Measurements from ENCODE around the gene IRF4.
"Not testable (repeated sequence)": the region's sequence is repeated elsewhere in the genome, so short reads cannot be mapped to it uniquely, and the experiment has no call there.

The IRF4 gene

DNA sequence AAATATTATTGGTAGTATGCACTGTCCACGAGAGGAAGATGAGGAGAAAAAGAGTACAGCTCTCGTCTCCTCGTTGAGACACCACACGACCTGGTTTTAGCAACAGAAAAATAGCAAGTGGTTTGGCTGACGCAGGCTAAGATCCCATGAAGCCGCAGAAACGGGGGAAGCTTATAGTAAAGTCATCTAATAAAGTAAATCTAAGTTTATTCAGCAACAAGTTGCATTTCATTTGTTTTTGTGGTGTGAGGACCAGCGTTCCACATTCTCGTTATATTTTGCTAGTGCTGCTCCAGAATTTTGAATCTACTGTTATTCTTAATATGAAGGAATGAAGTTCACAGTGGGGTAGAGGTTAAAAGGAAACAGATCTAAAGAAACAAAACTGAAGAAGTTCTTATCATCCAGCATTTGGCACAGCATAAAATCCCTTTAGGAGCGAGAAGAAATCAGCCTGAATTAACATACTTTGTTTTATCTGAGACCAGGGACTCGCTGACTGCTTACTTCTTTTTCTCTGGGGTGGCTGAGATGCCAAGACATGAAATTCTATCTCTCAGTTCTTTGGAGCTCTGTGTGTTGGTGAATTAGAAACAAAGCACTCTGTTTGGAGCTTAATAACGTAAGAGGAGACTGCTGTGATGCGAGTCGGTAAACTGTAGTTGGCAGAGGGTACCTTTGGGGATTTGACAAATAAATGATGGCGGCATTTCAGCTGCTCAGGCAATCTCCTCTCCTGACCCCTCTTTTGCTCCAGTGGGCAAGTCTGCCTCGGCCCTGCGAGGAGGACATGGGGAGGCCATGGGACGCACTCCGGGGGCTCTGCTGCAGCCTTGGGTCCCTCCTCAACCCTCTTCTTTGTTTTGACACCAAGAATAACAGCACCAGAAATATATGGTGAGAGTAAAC is 24.9 kb upstream of the IRF4 start:
- no peak for DNase-seq (ENCODE audit: low read depth in 2 of 2)

DNA sequence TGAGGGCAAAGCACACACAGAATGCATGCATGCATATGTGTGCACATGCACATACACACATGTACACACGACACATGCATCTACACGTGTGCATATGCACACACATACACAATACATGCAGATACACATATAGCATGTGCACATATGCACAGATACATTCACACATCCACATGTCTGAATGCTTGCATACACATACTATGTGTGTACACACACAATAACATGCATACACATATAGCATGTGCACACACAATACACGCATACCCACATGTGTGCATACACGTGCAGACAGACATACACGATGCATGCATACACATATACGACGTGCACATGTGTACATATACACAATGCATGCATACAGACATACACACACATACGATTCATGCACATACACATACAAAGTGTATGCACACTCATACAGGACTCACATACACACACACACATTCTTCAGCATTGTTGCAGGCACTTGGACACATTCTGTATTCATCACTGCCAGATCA is 24.2 kb upstream of the IRF4 start:
- no peak for DNase-seq (ENCODE audit: low read depth in 2 of 2)

DNA sequence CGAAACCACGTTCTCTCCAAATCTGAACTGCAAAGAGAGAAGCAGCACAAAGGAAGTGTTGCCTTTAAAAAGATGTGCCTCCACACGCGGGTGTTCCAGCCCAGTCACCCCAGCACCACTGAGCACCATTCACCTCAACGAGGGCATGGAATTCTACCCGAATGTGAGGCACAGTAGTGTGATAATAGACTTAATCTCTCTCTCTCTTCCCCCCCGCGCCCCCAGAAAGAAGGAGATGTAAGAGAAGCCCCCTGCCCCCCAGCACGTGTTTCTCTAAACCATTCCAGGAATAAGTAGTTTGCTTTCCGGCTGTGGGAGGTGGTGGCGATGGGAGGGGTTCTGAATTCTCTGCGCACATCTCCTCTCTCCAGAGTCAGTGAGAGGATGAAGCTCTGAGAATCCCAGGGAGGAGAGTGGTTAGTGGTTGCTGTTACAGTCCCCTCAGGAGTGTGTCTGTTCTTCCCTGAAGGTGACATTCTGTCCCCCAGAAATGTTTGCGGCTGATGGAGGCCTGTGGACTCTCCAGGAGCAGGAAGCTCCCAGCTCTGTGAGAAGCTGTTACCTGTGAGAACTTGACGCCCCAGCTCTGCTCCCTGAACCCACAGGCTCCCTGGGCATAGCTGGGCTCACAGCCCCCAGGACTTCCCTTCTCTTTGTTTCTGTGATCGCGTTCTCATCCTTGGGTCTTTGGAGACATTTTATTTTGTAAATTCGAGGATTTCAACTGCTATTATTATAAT is 23.5 kb upstream of the IRF4 start:
- no peak for DNase-seq (ENCODE audit: low read depth in 2 of 2)

DNA sequence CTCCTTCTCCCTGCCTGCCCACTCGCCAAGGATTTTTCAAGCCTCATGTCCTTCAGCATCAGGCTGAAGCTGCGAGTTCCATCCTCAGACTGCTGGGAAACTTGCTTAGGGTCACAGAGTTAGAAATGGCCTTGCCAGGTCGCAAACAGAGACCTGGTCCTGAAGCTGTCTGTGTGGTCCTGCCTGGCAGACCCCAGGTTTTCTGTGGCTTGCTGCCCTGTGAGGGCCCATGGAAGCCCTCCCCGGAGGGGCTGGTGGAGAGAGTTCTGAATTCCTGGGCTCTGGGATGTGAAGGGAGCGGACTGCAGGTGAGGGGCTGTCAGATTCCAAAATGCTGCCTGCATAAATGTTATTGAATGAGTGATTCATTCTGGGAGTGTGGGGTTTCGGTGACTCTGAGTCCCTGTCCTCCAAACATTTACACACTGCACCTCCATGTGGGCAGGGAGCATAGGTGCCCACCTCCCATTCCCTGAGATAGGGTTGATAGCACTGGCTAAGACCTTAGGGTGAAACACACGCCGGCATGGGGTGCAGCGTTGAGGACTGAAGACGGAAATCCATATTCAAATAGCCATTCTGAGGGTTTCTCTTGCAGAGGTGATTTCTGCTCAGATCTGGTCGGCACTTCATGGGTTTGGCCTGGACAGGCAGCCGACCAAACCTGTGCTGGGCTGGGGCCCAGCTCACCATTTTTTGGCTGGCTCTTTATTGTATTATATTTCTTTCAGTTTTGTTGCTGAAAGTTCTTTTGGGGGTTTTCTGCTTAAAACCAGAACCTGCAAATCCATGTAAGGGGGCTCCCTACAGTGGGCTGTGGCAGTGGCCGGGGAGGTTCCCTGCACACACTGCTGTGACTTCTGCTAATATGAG is 21.8 kb upstream of the IRF4 start:
- DNase-seq (ENCODE audit: low read depth in 2 of 2): no peak

DNA sequence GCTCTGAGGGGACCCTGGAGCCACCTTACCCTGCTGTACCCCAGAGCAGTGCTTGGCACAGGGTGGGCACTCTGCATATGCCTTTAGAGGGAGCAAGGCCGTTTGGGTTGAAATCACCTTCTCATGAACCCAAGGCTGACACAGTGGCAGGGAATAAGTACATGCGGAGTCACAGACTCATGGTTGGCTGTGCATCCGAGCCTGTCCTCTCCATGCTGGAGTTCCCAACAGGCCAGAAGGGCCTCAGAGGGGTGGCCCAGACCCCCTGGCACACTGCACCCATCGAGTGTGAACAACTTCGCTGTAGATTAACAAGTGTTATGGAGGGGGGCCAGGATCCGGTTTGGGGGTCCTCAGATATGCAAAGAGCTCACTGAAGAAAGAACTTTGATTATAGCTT is 21.0 kb upstream of the IRF4 start:
- DNase-seq (ENCODE audit: low read depth in 2 of 2): no peak

DNA sequence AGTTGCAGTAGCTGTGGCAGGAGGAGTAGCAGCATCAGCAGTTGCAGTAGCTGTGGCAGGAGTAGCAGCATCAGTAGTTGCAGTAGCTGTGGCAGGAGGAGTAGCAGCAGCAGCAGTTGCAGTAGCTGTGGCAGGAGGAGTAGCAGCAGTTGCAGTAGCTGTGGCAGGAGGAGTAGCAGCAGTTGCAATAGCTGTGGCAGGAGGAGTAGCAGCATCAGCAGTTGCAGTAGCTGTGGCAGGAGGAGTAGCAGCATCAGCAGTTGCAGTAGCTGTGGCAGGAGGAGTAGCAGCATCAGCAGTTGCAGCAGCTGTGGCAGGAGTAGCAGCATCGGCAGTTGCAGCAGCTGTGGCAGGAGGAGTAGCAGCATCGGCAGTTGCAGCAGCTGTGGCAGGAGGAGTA is 19.7 kb upstream of the IRF4 start:
- DNase-seq (ENCODE audit: low read depth in 2 of 2): not testable (repeated sequence)

DNA sequence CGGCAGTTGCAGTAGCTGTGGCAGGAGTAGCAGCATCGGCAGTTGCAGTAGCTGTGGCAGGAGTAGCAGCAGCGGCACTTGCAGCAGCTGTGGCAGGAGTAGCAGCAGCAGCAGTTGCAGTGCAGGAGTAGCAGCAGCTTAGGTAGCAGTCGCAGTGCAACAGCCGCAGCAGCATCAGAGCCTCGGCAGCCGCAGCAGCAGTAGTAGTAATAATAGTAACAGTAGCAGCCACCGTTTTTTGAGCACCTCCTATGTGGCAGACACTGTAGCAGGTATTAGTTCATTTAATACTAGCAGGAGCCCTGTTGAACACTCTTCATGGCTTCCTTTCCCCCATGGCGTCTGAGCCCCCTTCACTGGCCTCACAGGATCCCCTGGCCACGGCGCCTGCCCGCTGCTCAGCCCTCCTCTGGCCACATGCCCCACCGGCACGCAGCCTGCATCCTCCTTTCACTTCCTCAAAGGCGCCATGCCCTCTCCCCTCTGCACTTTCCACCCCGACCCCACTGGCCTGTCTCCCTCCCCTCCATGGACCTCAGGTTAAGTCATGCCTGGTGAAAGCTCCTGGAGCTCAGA is 19.1 kb upstream of the IRF4 start:
- DNase-seq (ENCODE audit: low read depth in 2 of 2): no peak

DNA sequence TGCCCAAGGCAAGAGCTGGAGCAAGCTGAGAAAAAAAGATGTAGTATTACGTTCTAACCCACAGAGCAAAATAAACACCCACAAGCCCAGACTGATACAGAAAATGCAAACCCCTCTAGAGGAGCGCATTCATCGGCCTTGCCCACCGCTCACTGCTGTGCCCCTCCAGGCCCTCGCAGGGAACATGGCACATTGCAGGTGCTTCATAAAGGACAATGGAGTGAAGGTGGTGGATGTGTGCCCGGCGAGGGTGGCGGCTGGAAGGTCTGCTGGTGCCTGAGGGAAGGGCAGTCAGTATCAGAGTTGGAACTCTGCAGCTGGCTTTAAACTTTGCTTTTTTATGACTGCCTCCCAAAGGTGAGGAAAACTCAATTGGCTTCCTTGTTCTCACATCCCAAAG is 18.5 kb upstream of the IRF4 start:
- no peak for DNase-seq (ENCODE audit: low read depth in 2 of 2)

DNA sequence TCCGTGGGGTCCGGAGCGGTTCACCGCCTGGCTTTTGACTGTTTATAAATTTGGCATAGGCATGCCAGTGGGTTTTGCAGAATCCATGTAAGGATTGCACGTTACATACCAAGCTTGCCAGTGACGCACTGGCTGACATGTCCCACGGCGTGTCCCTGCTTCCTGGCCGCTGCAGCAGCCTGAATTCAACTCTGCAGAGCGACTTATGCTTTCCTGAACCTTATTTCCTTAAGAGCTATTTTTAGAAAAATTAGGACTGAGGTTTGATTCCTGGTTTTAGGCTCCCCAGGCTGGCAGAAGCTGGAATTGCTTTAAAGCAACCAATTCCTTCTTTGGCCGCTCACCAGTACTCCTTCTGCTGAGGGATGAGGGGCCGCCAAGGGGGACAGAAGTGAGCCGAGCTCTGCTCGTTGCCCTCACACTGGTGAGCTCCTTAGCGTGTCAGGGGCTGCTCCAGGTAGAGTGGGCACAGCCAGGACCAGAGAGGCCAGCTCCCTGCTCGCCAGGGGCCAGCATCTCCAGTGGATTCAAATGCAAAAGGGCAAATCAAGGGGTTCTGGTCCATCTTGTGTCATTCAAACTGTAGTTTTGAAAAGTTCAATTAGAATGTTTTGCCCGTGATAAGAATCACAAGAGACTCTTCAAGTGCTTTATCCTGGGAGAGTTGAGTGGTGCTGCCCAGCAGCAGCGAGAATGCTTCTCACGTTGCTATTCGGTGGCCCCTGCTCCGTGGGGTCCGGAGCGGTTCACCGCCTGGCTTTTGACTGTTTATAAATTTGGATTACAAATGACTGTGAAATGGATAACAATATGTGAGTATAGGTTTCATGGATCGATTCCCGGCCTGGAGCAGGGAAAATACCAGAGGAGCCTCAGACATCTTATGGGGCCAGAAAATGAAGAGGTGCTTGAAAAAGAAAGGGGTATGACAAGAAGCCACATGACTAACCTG is 17.5 kb upstream of the IRF4 start:
- peak; percentile 3 to 11 for DNase-seq (ENCODE audit: low read depth in 2 of 2)

DNA sequence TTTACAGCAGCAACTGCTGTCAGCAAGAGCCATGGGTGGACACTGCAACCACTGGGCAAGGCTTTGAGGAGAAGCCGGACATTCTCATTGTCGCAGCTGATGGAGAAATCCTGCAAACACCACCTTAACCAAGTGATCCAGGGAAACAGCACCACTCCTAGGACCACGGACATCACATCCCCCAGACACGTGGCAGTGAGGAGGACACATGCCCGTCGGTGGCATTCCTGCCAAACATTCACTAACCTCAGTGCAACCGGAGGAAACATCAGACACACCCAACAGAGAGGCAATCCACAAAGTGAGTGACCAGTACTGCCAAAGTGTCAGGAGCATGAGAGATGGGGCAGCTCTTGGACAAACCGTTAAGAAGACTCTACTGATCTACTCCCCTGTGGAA is 16.6 kb upstream of the IRF4 start:
- no peak for DNase-seq (ENCODE audit: low read depth in 2 of 2)

DNA sequence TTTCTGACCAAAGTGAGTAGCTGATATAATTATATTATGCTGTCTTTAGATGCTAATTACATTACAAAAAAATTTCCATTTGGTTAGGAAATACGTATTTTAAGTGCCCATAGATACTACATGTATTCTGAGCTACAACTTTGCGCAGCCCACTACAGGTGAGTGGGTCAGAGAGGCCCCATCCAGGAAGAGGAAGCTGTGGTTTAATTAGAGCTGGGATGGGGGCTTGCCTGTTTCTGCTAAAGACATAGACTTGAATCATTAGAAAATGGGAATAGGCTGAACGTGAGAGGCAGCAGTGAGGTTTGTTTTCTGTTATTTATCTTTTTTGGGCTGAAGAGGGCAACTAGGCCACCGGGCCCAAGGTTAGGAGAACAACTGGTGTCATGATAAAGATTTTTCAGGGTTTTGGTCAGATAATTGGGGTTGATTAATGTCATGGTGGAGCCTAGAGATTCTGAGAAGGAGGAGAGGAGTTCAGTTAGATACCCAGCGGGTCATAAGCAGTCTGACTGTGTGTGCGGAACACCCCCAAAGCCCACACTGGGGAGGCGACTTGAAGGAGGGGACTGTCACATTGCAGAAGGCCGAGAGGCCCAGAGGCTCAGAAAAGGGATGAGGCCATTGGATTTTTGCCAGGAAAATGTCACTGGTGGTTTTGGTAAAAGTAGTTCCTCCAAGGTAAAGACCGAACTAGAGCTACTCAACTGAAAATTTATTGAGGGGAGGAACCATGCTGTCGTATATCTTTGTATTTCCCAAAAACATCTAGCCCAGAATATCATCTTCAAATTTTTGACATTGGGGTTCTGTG is 14.5 kb upstream of the IRF4 start:
- DNase-seq (ENCODE audit: low read depth in 2 of 2): no peak

DNA sequence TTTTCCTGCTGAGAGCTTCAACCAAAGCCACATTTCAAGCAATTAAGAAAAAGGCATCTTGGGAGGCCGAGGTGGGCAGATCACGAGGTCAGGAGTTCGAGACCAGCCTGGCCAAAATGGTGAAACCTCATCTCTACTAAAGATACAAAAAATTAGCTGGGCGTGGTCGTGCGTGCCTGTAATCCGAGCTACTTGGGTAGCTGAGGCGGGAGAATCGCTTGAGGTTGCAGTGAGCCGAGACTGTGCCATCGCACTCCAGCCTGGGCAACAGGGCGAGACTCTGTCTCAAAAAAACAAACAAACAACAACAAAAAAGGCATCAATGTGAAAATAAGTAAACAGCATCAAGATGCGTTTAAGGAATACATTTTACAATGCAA is 13.9 kb upstream of the IRF4 start:
- DNase-seq (ENCODE audit: low read depth in 2 of 2): not testable (repeated sequence)

DNA sequence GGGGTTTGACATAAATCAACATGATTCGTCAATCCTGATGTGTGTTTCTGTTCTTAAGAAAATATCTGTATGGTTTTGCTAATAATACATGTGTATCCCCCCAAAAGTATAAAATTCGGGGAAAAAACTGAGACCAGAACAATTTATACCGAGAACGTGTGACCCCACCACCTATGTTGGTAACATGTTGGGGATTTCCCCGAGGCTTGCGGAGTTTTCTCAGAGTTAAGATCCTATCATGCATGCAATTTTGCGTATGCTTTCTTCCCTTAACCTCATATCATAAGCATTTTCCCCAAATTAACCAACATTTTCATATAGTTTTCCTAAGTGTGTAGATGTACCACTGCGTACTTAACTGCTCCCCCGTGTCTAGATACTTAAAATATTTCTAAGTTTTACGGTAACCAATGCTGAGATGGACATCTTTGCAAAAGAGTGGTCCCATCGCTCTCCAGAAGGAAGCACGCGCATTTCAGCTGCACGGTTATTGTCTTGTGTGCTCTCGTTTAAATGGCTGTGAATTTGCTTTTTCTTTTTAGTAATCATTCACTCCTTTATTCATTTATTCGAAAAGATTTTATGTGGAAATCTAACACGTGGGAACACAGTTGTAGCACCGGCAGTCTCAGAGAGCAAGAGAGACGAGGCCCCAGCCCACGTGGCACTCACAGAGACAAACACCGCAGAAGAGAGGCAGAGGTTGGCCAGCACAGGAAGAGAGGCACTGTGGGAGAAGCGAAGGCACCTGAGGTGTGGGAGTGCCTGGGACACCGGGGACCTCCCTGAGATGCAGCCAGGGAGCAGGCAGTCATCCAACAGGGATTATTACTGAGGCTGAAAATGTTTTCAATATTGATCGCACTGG is 13.2 kb upstream of the IRF4 start:
- no peak for DNase-seq (ENCODE audit: low read depth in 2 of 2)

DNA sequence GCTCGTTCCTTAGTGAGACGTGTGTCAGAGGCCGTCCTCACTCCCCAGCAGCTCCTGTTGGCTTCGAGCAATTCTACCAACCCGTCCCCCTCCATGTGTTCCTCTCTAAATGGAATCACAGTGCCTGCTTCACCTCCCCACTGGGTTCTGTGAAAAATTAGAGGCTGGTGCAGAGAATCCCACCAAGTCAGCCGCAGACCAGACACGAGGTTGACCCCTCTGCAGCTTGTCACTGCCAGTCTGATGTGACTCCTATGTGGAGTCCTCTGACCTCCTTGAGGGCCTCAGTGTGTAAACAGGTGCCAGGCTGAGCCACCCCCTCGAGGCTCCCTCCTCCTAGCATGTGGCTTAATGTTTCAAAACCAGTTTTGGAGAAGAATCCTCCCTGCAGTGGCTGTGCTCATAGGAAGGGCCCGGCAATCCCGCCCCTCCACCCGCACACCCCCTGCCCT is 12.6 kb upstream of the IRF4 start:
- no peak for DNase-seq (ENCODE audit: low read depth in 2 of 2)

DNA sequence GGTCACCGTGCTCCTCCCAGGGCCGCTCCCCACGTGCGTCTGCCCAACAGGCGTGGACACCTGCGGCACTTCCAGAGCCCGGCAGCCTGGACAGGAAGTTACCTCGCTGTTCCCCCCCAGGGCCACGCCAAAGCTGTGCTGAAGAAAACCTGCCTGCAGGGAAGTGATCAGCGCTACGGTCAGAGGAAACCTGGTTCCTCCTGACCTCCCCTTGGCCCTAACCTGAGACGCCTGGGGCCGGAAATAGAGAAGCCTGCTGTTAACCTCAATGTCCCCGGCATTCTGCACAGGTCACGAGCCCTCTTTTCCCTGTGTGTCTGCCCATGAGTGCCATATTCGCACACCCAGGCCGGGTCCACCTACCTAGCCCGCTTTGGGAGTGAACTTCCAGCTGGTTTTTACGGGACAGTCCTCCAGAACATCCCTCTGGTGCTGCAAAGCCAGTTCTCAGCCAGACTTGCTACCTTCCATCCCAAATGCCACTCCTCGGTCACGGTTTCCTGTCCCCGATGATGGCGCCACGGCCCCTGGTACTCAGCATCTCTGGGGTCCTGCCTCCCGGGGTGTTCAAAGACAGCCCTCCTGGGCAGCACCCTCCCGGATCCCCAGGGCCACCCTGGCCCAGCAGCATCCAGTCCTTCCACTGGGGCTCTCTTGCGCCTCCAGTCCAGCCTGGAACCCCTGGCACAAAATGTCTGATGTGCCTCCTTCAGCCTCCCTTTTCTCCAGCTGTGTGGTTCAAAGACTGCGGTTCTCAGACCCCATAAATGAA is 12.0 kb upstream of the IRF4 start:
- DNase-seq (ENCODE audit: low read depth in 2 of 2): no peak

DNA sequence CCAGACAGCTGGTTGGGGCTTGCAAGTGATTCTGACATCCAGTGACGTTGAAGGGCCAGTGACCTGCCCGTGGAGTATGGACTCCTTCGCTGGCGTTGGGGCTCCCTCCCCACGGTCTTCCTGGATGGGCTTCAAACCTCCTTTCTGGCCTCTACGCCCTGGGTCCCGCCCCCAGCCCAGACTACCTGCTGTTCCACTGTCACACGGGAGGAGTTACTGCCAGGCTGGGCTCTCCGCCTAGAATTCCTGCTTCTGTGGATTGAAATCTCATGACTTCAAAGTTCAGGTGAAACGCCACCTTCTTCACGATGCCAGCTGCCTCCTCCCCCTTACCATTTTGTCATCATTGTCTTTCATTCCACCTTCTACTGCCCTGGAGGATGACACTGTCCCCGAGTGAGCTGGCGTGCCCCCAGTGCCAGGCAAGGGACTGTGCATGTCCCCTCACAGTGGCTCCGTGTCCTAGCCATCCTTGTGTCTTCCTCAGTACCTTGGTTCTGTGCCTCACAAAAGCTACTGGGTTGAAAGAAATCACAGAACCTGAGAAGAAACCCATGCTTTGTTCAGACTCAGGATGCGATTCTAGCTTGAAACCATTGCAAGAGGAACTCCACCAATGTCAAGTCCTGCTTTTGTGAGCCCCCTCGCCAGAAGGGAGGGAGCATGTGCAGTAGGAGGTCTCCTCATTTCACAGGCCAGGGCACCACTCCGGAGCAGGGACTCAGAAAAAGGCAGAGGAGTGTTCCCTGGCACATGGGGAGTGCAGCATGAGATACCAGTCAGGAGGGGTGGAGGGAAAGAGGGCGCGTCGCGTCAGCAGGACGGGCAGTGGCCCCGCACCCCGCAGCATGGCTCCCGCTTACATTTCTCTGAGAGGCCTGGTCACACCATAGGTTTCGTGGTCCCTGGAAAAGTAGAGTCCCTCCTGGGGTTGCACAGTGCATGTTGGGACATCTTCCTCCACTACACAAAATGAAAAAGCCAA is 11.0 kb upstream of the IRF4 start:
- no peak for DNase-seq (ENCODE audit: low read depth in 2 of 2)

All from fibroblast of skin of left quadriceps (primary cell).